ENCODE data around the gene TRIM44. TPM values are rescaled to one million over a fixed set of nuclear protein-coding genes. Genes with fewer than 3 reads are reported as not detected.

TRIM44 gene
- total RNA-seq, 1 experiment from 2014 or later: 81.4 TPM

GRCh38 chr11:35671396-35672127 lies 9.0 kb downstream of the TRIM44 start:
- peaks cover 7% of the 10 kb centered on the region for H3K36me3 Mint-ChIP-seq (ENCODE audit: insufficient read depth, unreplicated experiment)
- no peaks in the 10 kb centered on the region for H3K9me3 Mint-ChIP-seq (ENCODE audit: unreplicated experiment)
- Histone ChIP-seq H3K27me3 (replicated peaks; ENCODE audit: control insufficient read depth, insufficient read depth, low read length) (no peaks in the 10 kb centered on the region), H3K4me3 (ENCODE audit: low read depth, low read length) (no peak overlapping the region), H3K9me3 (no peaks in the 10 kb centered on the region), H3K4me1 (peaks cover 12% of the 10 kb centered on the region), H3K36me3 (ENCODE audit: control insufficient read depth, insufficient read depth, low read length) (no peaks in the 10 kb centered on the region)
- H3K27me3 Mint-ChIP-seq (ENCODE audit: insufficient read depth, unreplicated experiment): no peaks in the 10 kb centered on the region
- no peak overlapping the region for H3K4me3 Mint-ChIP-seq (ENCODE audit: unreplicated experiment)
- H3K4me1 Mint-ChIP-seq (ENCODE audit: low read depth, unreplicated experiment): peaks cover 39% of the 10 kb centered on the region
- no peak for DNase-seq
- ChIA-PET POLR2A (no interaction called here), CTCF (no interaction called here)
- intact Hi-C loops (cut with micrococcal nuclease; ENCODE audit: unreplicated experiment): no loop called here
- no peak overlapping the region for H3K27ac Mint-ChIP-seq (ENCODE audit: unreplicated experiment)
- TF ChIP-seq CTCF (IDR thresholded peaks at IDR 0.05; ENCODE audit: insufficient read depth in 1 of 2, low read depth in 1 of 2, low read length in 1 of 2, severe bottlenecking in 1 of 2, unreplicated experiment in 1 of 2): no peak
- no TSS peak for BruUV-seq (replicated peaks)

- Mint-ChIP-seq H3K9me3 (ENCODE audit: unreplicated experiment) (no peaks in the 10 kb centered on the region), H3K27me3 (ENCODE audit: insufficient read depth, unreplicated experiment) (no peaks in the 10 kb centered on the region), H3K4me3 (ENCODE audit: unreplicated experiment) (peak overlapping the region; percentile 9), H3K36me3 (ENCODE audit: insufficient read depth, unreplicated experiment) (peaks cover 8% of the 10 kb centered on the region), H3K27ac (ENCODE audit: unreplicated experiment) (peak overlapping the region; percentile 6), H3K4me1 (ENCODE audit: low read depth, unreplicated experiment) (peaks cover 43% of the 10 kb centered on the region)
- Histone ChIP-seq H3K9me3 (no peaks in the 10 kb centered on the region), H3K4me1 (peaks cover 12% of the 10 kb centered on the region), H3K27me3 (replicated peaks; ENCODE audit: control insufficient read depth, insufficient read depth, low read length) (no peaks in the 10 kb centered on the region), H3K36me3 (ENCODE audit: control insufficient read depth, insufficient read depth, low read length) (no peaks in the 10 kb centered on the region), H3K4me3 (ENCODE audit: low read depth, low read length) (no peak overlapping the region)
- ChIA-PET CTCF (interaction anchor here (0.6 kb wide), 1 partner anchor 150 kb away, joined by 3 read pairs; no protein-coding TSS in a partner anchor), POLR2A (no interaction called here)
- TF ChIP-seq CTCF (IDR thresholded peaks at IDR 0.05; ENCODE audit: insufficient read depth in 1 of 2, low read depth in 1 of 2, low read length in 1 of 2, severe bottlenecking in 1 of 2, unreplicated experiment in 1 of 2): no peak
- no TSS peak for BruUV-seq (replicated peaks)
- intact Hi-C loops (cut with micrococcal nuclease; ENCODE audit: unreplicated experiment): no loop called here
- no peak for DNase-seq
Observed at GRCh38 chr11:35672608-35673007, 10.0 kb downstream of the TRIM44 start.

GRCh38 chr11:35675901-35676610 lies 13.5 kb downstream of the TRIM44 start:
- Mint-ChIP-seq H3K27me3 (ENCODE audit: insufficient read depth, unreplicated experiment) (no peaks in the 10 kb centered on the region), H3K4me3 (ENCODE audit: unreplicated experiment) (no peak overlapping the region), H3K9me3 (ENCODE audit: unreplicated experiment) (no peaks in the 10 kb centered on the region), H3K27ac (ENCODE audit: unreplicated experiment) (no peak overlapping the region), H3K4me1 (ENCODE audit: low read depth, unreplicated experiment) (peaks cover 41% of the 10 kb centered on the region), H3K36me3 (ENCODE audit: insufficient read depth, unreplicated experiment) (peaks cover 8% of the 10 kb centered on the region)
- peaks cover 16% of the 10 kb centered on the region for H3K4me1 ChIP-seq
- intact Hi-C loops (cut with micrococcal nuclease; ENCODE audit: unreplicated experiment): no loop called here
- DNase-seq: no peak
- no peaks in the 10 kb centered on the region for H3K36me3 ChIP-seq (ENCODE audit: control insufficient read depth, insufficient read depth, low read length)
- ChIA-PET POLR2A (no interaction called here), CTCF (no interaction called here)
- no TSS peak for BruUV-seq (replicated peaks)
- no peaks in the 10 kb centered on the region for H3K27me3 ChIP-seq (replicated peaks; ENCODE audit: control insufficient read depth, insufficient read depth, low read length)
- no peak overlapping the region for H3K4me3 ChIP-seq (ENCODE audit: low read depth, low read length)
- no peak for TF ChIP-seq CTCF (IDR thresholded peaks at IDR 0.05; ENCODE audit: insufficient read depth in 1 of 2, low read depth in 1 of 2, low read length in 1 of 2, severe bottlenecking in 1 of 2, unreplicated experiment in 1 of 2)
- no peaks in the 10 kb centered on the region for H3K9me3 ChIP-seq

Measured in Caco-2 (cell line).